ACHN (cell line): Measurements from ENCODE around the gene COG5.

Source experiments
- DNase-seq: peaks from one replicate; pipeline ENCODE4 v3.0.0-alpha.2; 2015
- in situ Hi-C: cut with HindIII; loops from 2 replicates; pipeline ENCODE4 v1.10.0; 2017; ENCODE audit warnings: low sequenced_read_pairs, low pct_ligation_motif_present, low pct_unique_long_range_greater_than_20kb

Gene COG5

DNA sequence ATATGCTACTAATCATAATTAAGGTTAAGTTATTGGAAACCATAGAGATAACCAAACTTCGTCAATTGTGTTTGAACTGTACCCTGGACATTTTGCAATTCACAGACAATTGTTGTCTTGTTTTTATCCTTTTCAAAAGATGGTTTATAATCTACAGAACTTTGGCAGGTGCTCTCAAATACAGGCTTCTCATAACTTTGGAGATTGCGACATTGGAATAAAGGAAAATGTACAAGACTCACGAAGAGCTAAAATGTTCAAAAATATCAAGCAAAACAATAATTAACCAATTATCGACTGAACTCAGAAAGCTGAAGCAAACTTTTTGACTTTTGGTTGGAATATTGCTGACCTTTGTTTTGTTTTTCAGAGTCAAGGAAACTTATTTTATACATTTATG lies 182.3 kb downstream of the COG5 start:
- in situ Hi-C loops: no loop called here

DNA sequence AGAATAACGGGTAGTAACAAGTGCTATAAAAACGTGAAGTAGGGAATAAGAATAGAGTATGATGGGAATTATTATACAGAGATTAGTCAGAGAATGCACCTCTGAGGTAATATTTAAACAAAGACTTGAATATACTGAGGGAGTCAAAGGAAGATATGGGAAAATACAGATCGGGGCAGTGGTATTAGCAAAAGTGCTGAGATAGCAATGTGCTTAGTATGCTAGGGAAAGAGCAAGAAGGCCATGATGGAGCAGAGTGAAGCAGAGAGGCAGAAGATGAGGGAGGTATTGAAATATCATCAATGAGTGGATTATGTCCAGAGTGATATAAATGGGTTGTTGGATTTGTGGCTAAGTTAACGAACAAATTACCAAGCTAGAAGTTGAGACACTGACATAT lies 190.4 kb downstream of the COG5 start:
- no peak for DNase-seq
- in situ Hi-C loops: no loop called here

More for the DNA sequence above, 182.3 kb downstream of the COG5 start:
- DNase-seq: no peak

DNA sequence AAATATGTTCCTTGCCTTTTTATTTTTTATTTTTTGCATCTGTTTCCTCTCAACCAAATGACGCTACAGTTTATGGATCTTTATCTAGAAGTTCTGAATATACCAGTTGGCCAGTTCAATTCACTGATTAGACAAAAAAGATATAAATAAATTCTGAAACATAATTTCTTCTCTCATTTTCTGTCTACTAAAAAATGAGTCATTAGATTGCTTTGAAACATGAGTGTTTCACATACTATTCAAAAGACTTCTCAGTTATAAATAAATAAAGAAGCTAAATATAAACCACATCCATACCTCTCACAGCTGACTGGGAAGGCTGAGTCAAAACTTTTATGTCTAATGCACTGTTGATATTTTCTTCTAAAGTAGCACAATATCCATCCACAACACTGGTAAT lies 191.4 kb downstream of the COG5 start:
- in situ Hi-C loops: no loop called here
- no peak for DNase-seq

DNA sequence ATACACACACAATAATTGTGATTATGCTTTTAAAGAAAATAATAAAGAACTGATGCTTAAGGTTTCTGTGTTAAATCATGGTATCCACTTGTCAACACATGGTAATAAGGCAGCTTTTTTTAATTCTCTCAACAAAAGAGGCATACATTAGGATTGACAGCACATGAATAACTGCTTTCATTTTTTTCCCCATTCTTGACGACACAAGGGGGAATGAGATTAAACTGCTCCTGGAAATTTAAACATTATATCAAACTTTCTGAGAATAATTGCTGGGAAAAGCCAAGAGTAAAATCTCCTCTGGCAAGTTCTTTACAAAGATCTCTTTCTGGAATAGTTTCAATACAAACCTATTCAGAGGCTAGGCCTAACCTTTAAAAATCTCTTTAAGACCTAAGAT lies 192.9 kb downstream of the COG5 start:
- in situ Hi-C loops: no loop called here
- no peak for DNase-seq

DNA sequence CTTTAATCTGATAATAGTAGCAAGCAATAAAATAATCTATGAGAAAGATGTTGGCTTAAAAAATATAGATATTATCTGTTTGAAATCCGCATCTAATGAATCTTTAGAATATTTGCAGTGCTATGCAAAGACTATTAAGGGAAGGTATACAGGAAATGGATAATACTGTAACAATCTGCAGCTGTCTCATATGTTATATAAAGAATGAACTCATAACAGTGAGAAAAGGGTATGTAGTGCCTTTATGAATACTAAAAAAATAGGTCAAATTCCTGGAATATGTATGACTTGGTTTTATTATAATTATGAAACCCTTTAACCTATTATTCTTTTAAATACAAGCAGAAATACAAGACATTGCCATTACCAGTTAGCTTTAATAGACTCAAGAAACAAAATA lies 198.9 kb downstream of the COG5 start:
- in situ Hi-C loops: no loop called here
- DNase-seq: no peak

DNA sequence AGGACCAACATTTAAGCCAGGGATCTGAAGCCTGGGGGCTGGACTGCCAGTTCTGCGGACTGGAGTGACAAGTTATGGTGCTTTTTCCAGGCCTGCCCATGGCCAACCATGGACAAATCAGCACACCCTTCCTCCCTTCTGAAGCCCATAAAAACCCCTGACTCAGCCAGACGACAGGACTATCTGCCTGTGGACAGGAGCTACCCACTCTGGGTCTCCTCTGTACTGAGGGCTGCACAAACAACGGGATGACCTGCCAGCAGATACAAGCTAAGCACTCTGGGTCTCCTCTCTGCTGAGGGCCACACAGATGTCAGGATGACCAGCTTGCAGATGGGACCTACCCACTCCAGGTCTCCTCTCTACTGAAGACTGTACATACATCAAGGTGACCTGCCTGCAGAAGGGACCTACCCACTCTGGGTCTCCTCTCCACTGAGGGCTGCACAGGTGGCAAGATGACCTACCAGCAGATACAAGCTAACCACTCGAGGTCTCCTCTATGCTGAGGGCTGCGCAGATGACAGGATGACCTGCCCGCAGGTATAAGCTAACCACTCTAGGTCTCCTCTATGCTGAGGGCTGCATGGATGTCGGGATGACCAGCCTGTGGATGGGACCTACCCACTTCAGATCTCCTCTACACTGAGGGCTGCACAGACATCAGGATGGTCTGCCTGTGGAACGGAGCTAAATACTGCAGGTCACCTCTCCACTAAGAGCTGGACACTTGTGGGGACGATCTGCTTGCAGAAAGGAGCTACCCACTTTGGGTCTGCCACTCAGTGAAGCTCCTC lies 204.0 kb downstream of the COG5 start:
- in situ Hi-C loops: no loop called here
- DNase-seq: no peak

DNA sequence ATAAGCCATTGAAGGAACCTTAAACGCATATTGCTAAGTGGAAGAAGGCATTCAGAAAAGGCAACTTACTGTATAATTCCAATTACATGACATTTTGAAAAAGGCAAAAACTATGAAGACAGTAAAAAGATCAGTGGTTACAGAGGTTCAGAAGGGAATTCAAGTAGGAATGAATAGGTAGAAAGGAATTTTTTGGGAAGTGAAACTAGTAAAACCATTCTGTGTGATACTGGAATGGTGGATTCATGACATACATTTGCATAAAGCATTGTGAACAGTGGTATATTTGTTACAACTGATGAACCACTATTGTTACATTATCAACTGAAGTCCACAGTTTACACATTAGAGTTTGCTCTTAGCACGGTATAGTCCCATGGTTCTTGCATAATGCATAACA lies 208.1 kb downstream of the COG5 start:
- DNase-seq: peak; percentile 27
- in situ Hi-C loops: no loop called here

DNA sequence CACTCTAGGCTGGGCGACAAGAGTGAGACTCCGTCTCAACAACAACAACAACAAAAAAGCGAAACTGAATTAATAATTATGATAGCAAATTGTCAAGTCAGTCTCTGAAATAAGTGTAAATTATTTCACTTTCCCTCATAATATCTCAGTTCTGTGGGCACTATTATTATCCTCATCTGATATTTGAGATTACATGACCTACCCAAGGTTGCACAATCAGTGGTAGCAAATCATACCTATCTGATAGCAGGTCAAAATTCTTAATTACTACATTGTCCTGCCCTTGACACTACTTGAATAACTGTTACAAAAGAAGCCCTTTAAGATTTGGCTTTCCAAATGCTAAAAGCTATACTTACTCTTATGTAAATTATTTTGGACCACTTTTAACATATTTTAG lies 209.1 kb downstream of the COG5 start:
- in situ Hi-C loops: no loop called here
- no peak for DNase-seq

DNA sequence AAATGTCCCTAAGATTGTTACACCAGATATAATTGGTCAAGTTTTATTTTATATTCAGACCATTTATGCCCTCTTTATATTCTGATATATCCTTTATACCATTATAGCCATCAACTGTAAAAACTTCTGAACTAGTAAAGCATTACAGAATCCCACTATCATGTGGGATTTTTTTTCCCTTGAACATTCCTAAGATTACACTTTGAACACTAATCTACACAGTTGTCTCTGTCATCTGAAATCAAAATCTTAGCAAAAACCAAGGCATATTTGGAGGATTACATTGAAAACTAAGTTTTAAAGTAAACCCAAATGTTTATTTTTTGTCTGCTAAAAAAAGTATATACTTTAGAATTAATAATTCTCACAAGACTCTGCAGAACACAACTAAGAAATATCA lies 210.0 kb downstream of the COG5 start:
- in situ Hi-C loops: no loop called here
- DNase-seq: no peak

DNA sequence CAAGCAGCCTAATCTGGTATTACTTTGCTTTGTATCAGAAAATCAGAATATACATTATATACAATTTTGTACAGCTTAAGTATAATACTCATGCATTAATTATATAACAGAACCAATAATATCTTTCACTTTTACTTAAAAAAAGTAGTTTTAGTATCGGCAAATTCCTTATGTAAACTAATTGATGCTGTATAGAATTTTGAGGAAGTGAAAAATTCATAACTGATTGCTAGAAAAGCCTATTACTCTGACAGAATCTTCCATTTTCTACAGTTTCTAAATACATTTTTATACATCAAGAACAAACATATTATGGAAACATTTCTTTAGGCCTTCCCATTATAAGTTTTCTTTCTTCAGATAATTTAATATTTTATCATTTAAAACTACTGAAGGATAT lies 217.8 kb downstream of the COG5 start:
- in situ Hi-C loops: no loop called here
- no peak for DNase-seq

DNA sequence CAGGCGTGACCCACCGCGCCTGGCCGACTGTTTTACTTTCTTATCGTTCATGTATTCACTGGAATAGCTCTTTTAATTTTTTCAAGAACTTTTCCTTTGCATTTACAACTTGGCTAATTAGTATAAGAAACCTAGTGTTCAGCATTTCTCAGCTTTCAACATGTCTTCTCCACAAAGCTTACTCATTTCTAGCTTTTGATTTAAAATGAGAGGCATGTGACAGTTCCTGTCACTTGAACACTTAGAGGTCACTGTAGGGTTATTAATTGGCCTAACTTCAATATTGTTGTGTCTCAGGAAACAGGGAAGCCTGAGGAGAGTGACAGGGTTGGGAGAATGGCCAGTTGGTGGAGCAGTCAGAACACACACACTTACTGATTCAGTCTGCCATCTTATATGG lies 218.9 kb downstream of the COG5 start:
- in situ Hi-C loops: no loop called here
- DNase-seq: no peak

DNA sequence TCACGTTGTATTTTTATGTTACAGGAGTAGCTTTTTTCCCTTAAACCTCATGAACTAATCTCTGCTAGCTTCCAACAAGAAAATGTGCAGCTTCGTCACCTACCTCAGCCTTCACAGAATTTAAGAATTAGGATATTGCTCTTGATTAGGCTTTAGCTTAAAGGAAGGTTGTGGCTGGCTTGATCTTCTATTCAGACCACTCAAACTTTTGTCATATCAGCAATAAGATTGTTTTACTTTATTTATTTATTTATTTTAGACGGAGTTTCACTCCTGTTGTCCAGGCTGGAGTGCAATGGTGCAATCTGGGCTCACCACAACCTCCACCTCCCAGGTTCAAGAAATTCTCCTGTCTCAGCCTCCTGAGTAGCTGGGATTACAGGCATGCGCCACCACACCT lies 219.4 kb downstream of the COG5 start:
- no peak for DNase-seq
- in situ Hi-C loops: no loop called here

DNA sequence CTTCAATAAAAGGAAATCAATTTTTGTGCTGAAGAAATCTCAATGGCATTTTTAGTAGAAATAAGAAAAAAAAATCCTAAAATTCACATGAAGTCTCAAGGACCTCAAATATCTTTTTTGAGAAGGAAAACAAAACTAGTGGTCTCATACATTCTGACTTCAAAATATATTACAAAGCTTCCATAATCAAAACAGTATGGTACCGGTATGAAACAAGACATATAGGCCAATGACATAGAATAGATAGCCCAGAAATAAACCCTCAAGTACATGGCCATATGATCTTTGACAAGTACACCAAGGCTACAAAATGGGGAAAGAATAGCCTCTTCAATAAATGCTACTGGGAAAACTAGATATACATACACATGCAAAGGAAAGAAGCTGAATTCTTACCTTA lies 225.6 kb downstream of the COG5 start:
- DNase-seq: no peak

DNA sequence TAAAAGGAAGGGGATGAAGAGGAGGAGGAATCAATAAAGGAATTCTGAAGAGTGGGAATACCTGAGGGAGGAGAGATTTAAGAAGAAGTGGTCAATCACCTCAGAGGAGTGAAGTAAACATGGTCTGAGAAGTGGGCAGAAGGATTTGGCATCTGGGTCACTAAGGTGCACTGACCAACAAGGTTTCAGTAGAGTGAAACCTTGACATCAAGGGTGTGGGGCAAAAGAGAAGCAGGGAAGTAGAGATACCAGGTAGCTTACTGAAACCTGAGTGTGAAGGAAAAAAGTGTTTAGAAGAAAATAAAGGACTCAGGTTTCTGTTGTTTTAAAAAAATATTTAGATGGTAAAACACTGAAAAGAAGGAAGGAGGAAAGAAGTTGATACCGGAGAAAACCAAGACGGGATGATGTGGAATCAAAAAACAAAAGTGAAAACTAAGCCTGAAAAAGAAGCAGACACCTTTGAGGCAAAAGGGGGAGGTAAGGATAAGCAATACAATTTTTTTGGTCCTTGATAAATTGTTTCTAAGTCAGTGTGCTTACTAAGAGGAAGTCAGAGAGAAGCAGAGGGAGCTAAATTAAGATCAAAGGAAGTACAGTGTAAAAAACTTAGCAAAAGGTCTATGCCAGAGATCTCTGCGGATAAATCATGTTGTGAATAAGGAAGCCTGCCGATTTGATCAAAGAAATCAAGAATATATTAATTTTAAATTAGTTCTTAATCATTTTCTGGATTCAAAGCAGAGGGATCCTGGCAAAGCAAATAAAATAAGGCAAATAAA lies 231.0 kb downstream of the COG5 start:
- in situ Hi-C loops: no loop called here
- DNase-seq: no peak

More for the DNA sequence above, 225.6 kb downstream of the COG5 start:
- in situ Hi-C loops: no loop called here

DNA sequence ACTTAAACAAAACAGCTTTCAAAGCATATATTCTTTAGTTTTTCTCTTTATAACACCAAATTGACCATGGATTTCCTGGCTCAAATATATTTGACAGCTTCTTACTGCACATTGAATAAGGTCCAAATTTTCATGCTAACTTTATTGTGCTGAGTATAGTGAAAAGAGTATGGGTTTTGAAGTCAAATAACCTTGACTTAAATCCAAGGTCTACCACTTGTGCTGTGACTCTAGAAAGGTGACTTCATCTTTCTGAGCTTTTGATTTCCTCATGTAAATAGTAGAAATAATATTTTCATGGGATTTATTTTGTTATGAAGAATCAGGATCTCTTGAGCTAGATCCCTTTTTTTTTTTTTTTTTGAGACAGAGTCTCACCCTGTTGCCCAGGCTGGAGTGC lies 233.2 kb downstream of the COG5 start:
- in situ Hi-C loops: no loop called here
- DNase-seq: no peak

DNA sequence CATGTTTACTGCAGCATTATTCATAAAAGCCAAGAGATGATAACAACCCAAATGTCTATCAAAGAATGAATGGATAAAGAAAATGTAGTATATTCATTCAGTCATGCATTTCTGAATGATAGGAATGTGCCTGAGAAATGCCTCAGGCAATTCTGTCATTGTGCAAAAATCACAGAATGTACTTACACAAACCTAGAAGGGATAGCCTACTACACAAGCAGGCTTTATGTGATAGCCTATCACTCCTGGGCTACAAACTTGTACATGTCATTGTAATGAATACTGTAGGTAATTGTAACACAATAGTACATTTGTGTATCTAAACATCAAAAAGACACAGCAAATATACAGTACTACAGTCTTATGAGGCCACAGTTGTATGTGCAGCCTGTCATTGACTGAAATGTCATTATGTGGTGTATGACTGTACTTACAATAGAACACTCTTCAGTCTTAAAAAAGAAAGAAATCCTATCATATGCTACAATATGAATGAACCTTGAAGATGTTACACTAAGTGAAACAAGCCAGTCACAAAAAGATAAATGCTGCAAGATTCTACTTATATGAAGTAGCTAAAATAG lies 235.6 kb downstream of the COG5 start:
- DNase-seq: peak; percentile 28
- in situ Hi-C loops: no loop called here

DNA sequence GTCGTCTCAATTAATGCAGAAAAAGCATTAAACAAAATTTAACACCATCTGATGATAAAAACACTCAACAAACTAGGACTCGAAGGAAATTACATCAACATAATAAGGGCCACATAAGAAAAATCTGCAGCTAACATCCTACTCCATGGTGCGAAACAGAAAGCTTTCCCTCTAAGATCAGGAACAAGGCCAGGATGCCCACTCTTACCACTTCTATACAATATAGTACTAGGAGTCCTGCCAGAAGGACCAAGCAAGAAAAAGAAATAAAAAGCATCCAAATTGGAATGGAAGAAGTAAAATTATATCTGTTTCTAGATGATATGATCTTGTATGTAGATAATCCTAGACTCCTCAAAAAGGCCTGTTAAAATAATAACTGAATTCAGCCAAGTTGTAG lies 237.7 kb downstream of the COG5 start:
- no peak for DNase-seq
- in situ Hi-C loops: no loop called here

DNA sequence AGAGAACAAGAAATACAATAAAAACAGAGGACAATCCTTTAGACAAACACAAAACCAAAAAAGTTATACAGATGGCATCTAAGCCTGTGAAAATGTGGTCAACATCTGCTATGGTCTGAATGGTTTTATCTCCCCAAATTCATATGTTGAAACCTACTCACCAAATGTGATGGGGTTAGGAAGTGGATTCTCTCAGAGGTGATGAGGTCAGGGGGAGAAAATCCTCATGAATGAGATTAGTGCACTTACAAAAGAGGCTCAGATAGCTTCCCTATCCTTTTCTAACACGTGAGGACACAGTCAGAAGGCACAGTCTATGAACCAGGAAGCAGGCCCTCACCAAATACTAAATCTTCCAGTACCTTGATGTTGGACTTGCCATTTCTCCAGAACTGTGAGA lies 241.7 kb downstream of the COG5 start:
- in situ Hi-C loops: no loop called here
- DNase-seq: no peak

DNA sequence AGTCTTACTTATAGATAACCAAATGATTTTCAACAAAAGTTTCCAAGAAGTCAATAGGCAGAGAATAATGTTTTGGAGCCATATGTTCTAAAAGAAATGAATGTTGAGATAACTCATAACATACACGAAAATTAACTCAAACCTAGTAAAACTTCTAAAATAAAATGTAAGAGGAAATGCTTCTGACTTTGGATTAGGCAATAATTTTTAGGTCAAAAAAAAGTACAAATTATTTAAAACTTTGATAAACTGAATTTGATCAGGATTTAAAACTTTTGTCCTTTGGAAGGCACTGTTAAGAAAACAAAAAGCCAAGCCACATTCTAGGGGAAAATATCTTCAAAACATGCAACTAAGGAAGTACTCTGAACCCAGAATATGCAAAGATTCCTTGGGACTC lies 242.1 kb downstream of the COG5 start:
- in situ Hi-C loops: no loop called here
- no peak for DNase-seq

DNA sequence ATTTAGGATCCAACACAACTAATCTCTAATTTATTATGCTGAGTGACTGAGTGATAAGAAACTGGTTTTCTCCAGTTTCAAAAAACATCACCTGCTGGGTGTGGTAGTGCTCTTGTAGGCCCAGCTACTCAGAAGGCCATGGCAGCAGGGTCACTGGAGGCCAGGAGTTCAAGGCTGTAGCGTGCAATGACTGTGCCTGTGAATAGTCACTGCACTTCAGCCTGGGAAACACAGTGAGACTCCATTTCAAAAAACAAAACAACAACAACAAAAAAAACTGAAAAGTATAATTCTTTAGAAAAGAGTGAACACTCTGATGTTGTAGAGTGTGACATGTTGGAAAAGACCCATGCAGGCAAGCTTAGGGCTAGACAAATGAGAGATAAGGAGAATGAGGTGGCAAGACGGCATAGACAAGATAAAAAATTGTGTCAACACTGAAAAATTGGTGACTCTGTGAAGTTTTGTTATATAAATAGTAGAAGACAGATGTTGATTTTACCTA lies 243.9 kb downstream of the COG5 start:
- in situ Hi-C loops: no loop called here

More for the DNA sequence above, 243.9 kb downstream of the COG5 start:
- no peak for DNase-seq
